ENCODE data around the gene ATP10A.

GRCh38 chr15:25803036-25803435 is 60.1 kb downstream of the ATP10A start:
- TF ChIP-seq CTCF (IDR thresholded peaks at IDR 0.05) (no peak), POLR2AphosphoS5 (IDR thresholded peaks at IDR 0.05) (no peak)
